ENCODE results near the gene SLC7A14.

Gene SLC7A14

GRCh38 chr3:170497207-170498095, 88.4 kb downstream of the SLC7A14 start:
- no peak for DNase-seq (ENCODE audit: low spot score)

GRCh38 chr3:170496868-170497140, 89.1 kb downstream of the SLC7A14 start:
- no peak for DNase-seq (ENCODE audit: low spot score)

GRCh38 chr3:170496026-170496867, 89.6 kb downstream of the SLC7A14 start:
- DNase-seq (ENCODE audit: low spot score) = no peak

- DNase-seq (ENCODE audit: low spot score) = no peak
Observed at GRCh38 chr3:170494766-170495165, 91.1 kb downstream of the SLC7A14 start.

- no peak for DNase-seq (ENCODE audit: low spot score)
Observed at GRCh38 chr3:170493712-170494182, 92.1 kb downstream of the SLC7A14 start.

- DNase-seq (ENCODE audit: low spot score) = no peak
Observed at GRCh38 chr3:170491901-170492300, 94.0 kb downstream of the SLC7A14 start.

GRCh38 chr3:170490828-170491560, 94.9 kb downstream of the SLC7A14 start:
- DNase-seq (ENCODE audit: low spot score) = no peak

GRCh38 chr3:170488802-170489201, 97.1 kb downstream of the SLC7A14 start:
- no peak for DNase-seq (ENCODE audit: low spot score)

- no peak for DNase-seq (ENCODE audit: low spot score)
Observed at GRCh38 chr3:170487031-170487430, 98.8 kb downstream of the SLC7A14 start.

GRCh38 chr3:170486398-170486797, 99.5 kb downstream of the SLC7A14 start:
- DNase-seq (ENCODE audit: low spot score) = no peak

- no peak for DNase-seq (ENCODE audit: low spot score)
Observed at GRCh38 chr3:170485696-170486095, 100.2 kb downstream of the SLC7A14 start.

GRCh38 chr3:170485294-170485693, 100.6 kb downstream of the SLC7A14 start:
- no peak for DNase-seq (ENCODE audit: low spot score)

- no peak for DNase-seq (ENCODE audit: low spot score)
Observed at GRCh38 chr3:170484869-170485268, 101.0 kb downstream of the SLC7A14 start.

- no peak for DNase-seq (ENCODE audit: low spot score)
Observed at GRCh38 chr3:170483485-170484262, 102.2 kb downstream of the SLC7A14 start.

- DNase-seq (ENCODE audit: low spot score) = no peak
Observed at GRCh38 chr3:170482199-170482598, 103.7 kb downstream of the SLC7A14 start.

- no peak for DNase-seq (ENCODE audit: low spot score)
Observed at GRCh38 chr3:170480111-170480510, 105.8 kb downstream of the SLC7A14 start.

- no peak for DNase-seq (ENCODE audit: low spot score)
Observed at GRCh38 chr3:170477395-170477794, 108.5 kb downstream of the SLC7A14 start.

GRCh38 chr3:170476291-170476690, 109.6 kb downstream of the SLC7A14 start:
- no peak for DNase-seq (ENCODE audit: low spot score)

GRCh38 chr3:170475092-170475685, 110.7 kb downstream of the SLC7A14 start:
- DNase-seq (ENCODE audit: low spot score) = no peak

GRCh38 chr3:170473358-170473757, 112.5 kb downstream of the SLC7A14 start:
- no peak for DNase-seq (ENCODE audit: low spot score)

GRCh38 chr3:170471149-170471548, 114.7 kb downstream of the SLC7A14 start:
- no peak for DNase-seq (ENCODE audit: low spot score)

Data from hematopoietic multipotent progenitor cell treated with erythropoietin and hydrocortisone succinate and interleukin-3 and kit ligand, for 15 days (in vitro differentiated cells).